ENCODE data around the gene GGCT.
A peak's percentile ranks its signal among the peaks of the same experiment; 100 is the strongest.
"Not testable (repeated sequence)": the region's sequence is repeated elsewhere in the genome, so short reads cannot be mapped to it uniquely, and the experiment has no call there.

GGCT gene

DNA sequence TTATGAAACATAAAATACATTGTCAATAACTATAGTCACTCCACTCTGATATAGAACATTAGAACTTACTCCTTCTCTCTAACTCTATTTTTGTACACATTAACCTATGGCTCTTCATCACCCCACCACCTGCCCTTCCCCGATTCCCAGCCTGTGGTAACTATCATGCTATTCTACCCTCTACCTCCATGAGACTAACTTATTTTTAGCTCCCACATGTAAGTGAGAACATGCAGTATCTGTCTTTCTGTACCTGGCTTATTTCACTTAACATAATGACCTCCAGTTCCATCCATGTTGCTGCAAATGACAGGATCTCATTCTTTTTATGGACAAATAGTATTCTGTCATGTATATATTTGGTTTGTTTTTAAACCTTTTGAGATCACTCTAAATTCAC lies 17.3 kb downstream of the GGCT start:
- Histone ChIP-seq H2AFZ (ENCODE audit: low read depth, low read length) (no peak overlapping the region), H3K4me3 (ENCODE audit: low read length) (no peak overlapping the region), H3K9me3 (ENCODE audit: low read length) (no peaks in the 10 kb centered on the region), H3K36me3 (ENCODE audit: insufficient read depth, low read length) (no peaks in the 10 kb centered on the region), H3K4me1 (ENCODE audit: insufficient read depth, low read length) (no peaks in the 10 kb centered on the region), H3K27me3 (ENCODE audit: insufficient read depth, low read length) (peaks cover 2% of the 10 kb centered on the region)

DNA sequence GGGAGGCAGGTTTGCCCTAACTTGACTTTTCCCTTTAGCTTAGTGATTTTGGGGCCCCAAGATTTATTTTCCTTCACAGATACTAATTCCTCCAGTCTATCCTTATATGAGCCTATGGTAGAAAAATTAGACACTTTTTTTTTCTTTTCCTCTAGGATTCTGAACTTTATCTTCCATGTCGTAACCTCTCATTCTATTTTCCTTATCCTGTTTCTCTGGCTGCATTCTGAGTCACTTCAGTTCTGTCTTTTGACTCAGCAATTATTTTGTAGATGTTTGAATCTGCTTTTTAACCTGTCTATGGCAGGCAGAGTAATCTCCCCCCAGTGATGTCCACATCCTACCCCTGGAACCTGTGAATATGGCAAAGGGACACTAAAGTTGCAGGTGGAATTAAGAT lies 19.0 kb downstream of the GGCT start:
- Histone ChIP-seq H3K9me3 (ENCODE audit: low read length) (no peaks in the 10 kb centered on the region), H3K36me3 (ENCODE audit: insufficient read depth, low read length) (no peaks in the 10 kb centered on the region), H3K27me3 (ENCODE audit: insufficient read depth, low read length) (peaks cover 6% of the 10 kb centered on the region), H2AFZ (ENCODE audit: low read depth, low read length) (no peak overlapping the region), H3K4me3 (ENCODE audit: low read length) (no peak overlapping the region), H3K4me1 (ENCODE audit: insufficient read depth, low read length) (no peaks in the 10 kb centered on the region)

DNA sequence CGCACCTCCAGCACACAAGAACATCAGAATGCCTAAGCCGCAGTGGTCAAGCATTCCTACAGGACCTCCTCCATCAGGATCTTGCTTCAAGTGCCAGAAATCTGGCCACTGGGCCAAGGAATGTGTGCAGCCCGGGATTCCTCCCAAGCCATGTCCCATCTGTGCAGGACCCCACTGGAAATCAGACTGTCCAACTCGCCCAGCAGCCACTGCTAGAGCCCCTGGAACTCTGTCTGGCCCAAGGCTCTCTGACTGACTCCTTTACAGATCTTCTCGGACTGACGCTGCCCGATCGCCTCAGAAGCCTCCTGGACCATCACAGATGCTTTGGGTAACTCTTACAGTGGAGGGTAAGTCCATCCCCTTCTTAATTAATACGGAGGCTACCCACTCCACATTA lies 23.2 kb downstream of the GGCT start:
- H3K36me3 ChIP-seq (ENCODE audit: insufficient read depth, low read length); H3K9me3 ChIP-seq (ENCODE audit: low read length); H3K4me1 ChIP-seq (ENCODE audit: insufficient read depth, low read length); H2AFZ ChIP-seq (ENCODE audit: low read depth, low read length); H3K4me3 ChIP-seq (ENCODE audit: low read length); H3K27me3 ChIP-seq (ENCODE audit: insufficient read depth, low read length): not testable (repeated sequence)

DNA sequence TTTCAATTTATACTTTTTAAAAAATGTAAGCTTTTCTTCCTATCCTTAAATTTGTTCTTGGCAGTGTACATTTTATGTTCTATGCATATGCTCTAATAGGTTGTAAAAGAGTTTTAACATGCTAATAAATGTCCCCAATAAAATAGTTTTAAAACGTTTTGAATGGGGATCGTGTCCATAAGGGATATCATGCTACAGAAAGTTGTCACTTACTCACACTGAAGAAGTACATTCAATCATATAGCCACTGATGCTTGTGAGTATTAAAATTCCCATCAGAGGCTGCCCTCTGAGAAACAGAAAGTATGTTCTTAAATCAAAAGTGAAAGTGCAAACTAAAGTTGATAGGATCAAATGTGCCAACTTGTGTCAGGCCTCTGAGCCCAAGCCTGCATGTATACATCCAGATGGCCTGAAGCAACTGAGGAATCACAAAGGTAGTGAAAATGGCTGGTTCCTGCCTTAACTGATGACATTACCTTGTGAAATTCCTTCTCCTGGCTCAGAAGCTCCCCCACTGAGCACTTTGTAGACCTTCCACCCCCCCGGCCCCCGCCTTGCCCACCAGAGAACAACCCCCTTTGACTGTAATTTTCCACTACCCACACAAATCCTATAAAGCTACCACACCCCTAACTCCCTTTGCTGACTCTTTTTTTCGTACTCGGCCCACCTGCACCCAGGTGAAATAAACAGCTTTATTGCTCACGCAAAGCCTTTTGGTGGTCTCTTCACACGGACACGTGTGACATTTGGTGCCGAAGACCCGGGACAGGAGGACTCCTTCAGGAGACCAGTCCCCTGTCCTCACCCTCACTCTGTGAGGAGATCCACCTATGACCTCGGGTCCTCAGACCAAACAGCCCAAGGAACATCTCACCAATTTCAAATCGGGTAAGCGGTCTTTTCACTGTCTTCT lies 25.2 kb downstream of the GGCT start:
- Histone ChIP-seq H3K9me3 (ENCODE audit: low read length) (no peaks in the 10 kb centered on the region), H3K27me3 (ENCODE audit: insufficient read depth, low read length) (peaks cover 9% of the 10 kb centered on the region), H3K4me1 (ENCODE audit: insufficient read depth, low read length) (peaks cover 9% of the 10 kb centered on the region), H3K36me3 (ENCODE audit: insufficient read depth, low read length) (no peaks in the 10 kb centered on the region), H2AFZ (ENCODE audit: low read depth, low read length) (peak overlapping the region; percentile 90), H3K4me3 (ENCODE audit: low read length) (peak overlapping the region; percentile 65)

DNA sequence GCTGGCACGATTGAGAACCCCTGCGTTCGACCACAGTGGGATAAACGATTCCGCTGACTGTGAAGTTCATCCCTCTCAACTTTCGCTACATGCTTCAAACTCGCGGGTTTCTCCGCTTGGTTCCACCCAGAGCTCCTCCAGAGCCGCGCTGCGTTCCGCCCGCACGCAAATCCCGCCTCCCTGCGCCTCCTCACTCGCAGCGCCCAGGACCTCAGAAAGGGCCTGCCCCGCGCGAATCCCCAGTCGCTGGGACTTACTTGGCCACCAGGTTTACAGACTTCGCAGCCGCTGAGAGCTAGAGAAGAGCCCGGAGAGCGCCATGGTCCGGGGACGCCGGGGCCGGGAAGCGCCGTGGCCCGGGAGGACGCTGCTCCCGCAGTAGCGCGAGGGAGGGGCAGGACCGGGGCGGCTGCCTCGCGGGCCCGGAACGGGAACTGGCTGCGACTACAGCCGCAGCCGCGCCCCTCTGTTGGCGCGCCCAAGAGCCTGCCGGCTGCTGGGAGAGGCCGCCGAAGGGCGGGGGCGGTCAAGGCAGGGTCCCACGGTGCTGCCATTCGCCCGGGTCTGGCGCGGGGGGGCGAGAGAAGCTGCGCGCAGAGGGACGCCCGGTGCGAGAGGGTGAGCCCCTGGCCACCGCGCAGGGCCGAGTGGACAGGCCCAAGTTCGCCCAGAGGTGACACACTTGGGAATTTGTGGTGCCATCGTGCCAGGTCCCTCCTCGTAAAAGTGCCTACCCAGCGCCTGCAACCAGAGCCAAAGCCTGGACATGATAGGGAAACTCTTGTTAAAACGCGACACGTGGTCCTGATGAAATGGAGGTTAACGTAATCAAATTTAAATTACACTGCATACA lies 26.1 kb downstream of the GGCT start, which contains the start of gene NOD1:
TSS of gene NOD1 (minus strand) at position 436 of the 853 bp plus-strand sequence. CDS start 21,863 bp downstream, outside the sequence.
- peak within 1 kb of the TSS; percentile 90 for H2AFZ ChIP-seq (ENCODE audit: low read depth, low read length)
- H3K9me3 ChIP-seq (ENCODE audit: low read length): no peaks in the 10 kb centered on the region
- no peaks in the 10 kb centered on the region for H3K36me3 ChIP-seq (ENCODE audit: insufficient read depth, low read length)
- peak within 1 kb of the TSS; percentile 65 for H3K4me3 ChIP-seq (ENCODE audit: low read length)
- H3K4me1 ChIP-seq (ENCODE audit: insufficient read depth, low read length): peaks cover 9% of the 10 kb centered on the region
- H3K27me3 ChIP-seq (ENCODE audit: insufficient read depth, low read length): peaks cover 9% of the 10 kb centered on the region

DNA sequence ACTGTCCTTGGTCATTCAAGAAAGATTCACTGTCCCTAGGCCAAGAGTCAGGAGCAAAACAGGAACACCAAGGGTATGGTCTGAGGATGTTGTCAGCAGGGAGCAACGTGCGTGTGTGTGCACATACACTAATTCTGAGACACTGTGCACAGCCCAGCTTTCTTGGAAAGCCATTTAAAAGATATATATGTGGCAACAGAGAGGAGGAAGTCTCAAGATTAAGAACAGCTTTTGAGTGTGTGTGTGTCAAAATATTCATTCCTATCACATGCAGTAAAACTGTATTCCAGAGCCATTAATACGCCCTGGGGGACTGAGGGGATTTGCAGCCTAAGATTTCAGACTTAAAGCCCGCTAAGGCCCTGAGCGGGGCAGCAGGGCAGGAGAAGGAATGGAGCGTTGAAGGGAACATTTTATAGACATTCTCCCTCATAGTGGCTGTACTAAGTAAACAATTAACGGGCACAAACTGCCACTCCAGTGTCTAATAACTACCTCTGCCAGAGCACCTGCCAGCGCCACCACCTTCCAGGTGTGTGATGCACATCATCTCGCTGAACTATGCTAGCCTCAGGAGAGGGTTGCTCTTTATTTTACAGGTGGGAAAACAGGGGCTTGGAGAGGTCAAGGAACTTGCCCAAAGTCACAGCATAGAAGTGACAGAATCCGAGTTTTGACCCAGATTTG lies 28.0 kb downstream of the GGCT start:
- no peak overlapping the region for H3K4me3 ChIP-seq (ENCODE audit: low read length)
- H3K9me3 ChIP-seq (ENCODE audit: low read length): no peaks in the 10 kb centered on the region
- peaks cover 5% of the 10 kb centered on the region for H3K27me3 ChIP-seq (ENCODE audit: insufficient read depth, low read length)
- H3K4me1 ChIP-seq (ENCODE audit: insufficient read depth, low read length): peaks cover 12% of the 10 kb centered on the region
- H2AFZ ChIP-seq (ENCODE audit: low read depth, low read length): no peak overlapping the region
- no peaks in the 10 kb centered on the region for H3K36me3 ChIP-seq (ENCODE audit: insufficient read depth, low read length)

DNA sequence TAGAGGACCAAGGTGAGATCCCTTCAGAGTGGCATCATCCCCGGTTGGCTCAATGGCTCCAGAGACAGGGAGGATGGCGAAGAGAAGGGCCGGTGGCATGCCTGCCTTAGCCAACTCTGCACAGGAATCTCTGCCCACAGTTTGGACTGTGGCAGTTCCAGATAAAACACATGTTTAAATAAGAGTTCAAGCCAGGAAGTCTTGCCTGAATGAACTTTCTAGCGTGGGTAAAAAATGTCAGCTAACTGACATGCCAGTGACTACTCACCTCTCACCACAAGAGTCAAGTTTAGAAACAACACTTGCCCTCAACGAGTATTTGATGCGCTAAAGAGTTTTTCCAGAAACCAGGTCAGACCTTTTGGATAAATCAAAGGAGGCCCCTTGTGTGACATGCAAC lies 29.0 kb downstream of the GGCT start:
- Histone ChIP-seq H2AFZ (ENCODE audit: low read depth, low read length) (no peak overlapping the region), H3K4me1 (ENCODE audit: insufficient read depth, low read length) (peaks cover 20% of the 10 kb centered on the region)

DNA sequence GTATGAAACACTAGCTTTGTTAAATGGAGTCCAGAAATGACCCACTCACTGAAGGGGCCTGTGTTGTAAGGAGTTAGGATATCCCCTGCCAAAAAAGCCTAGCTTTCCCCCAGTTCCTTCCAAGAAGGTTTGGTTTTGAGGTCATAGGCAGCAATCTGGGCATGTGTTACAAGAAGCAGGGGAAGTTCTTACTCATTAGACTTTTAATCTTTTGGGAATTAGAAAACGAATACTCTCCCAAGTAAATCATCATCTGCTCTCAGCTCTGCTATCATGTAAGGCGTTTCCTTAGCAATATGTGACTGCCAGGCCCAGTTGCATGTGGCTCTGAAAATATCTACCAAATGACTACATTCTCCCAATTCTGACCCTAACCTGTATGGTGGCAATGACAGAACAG lies 29.7 kb downstream of the GGCT start:
- Histone ChIP-seq H2AFZ (ENCODE audit: low read depth, low read length) (no peak overlapping the region), H3K4me1 (ENCODE audit: insufficient read depth, low read length) (peaks cover 20% of the 10 kb centered on the region), H3K4me3 (ENCODE audit: low read length) (no peak overlapping the region), H3K36me3 (ENCODE audit: insufficient read depth, low read length) (no peaks in the 10 kb centered on the region), H3K9me3 (ENCODE audit: low read length) (no peaks in the 10 kb centered on the region), H3K27me3 (ENCODE audit: insufficient read depth, low read length) (no peaks in the 10 kb centered on the region)

More for the DNA sequence above, 29.0 kb downstream of the GGCT start:
- Histone ChIP-seq H3K4me3 (ENCODE audit: low read length) (no peak overlapping the region), H3K9me3 (ENCODE audit: low read length) (no peaks in the 10 kb centered on the region), H3K36me3 (ENCODE audit: insufficient read depth, low read length) (no peaks in the 10 kb centered on the region), H3K27me3 (ENCODE audit: insufficient read depth, low read length) (peaks cover 2% of the 10 kb centered on the region)

DNA sequence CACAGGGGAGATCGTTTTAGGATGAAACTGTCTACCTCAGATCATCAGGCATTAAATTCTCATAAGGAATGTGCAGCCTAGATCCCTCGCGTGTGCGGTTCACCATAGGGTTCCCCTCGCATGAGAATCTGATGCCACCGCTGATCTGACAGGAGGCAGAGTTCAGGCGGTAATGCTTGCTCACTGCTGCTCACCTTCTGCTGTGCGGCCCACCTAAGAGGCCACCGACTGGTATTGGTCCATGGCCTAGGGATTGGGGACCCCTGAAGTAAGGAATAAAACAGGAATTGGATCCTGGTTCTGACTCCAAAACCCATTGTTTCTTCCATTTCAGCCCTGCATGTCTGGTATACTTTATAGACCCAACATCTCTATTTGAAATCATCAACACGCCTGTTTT lies 30.1 kb downstream of the GGCT start:
- Histone ChIP-seq H3K36me3 (ENCODE audit: insufficient read depth, low read length) (no peaks in the 10 kb centered on the region), H2AFZ (ENCODE audit: low read depth, low read length) (no peak overlapping the region), H3K4me3 (ENCODE audit: low read length) (no peak overlapping the region), H3K4me1 (ENCODE audit: insufficient read depth, low read length) (peaks cover 20% of the 10 kb centered on the region), H3K9me3 (ENCODE audit: low read length) (no peaks in the 10 kb centered on the region), H3K27me3 (ENCODE audit: insufficient read depth, low read length) (no peaks in the 10 kb centered on the region)

DNA sequence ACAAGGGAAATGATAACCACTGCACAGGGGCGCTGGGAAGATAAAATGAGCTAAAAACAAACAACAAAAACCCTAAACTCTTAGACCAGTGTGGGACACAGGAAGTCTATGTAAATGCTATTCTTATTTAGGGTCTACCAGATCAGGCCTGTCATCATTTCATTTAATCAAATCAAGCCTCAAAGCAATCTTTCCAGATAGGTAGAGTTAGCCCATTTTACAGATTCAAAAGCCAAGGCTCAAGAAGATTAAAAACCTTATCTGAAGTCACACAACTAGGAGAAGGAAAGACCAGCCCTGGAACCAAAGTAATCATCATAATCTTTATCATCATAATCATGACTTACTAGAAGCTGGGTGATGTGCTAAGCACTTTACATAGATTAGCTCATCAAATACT lies 30.7 kb downstream of the GGCT start:
- Histone ChIP-seq H3K27me3 (ENCODE audit: insufficient read depth, low read length) (no peaks in the 10 kb centered on the region), H3K4me1 (ENCODE audit: insufficient read depth, low read length) (peaks cover 18% of the 10 kb centered on the region), H3K36me3 (ENCODE audit: insufficient read depth, low read length) (no peaks in the 10 kb centered on the region), H2AFZ (ENCODE audit: low read depth, low read length) (no peak overlapping the region), H3K4me3 (ENCODE audit: low read length) (no peak overlapping the region), H3K9me3 (ENCODE audit: low read length) (no peaks in the 10 kb centered on the region)

DNA sequence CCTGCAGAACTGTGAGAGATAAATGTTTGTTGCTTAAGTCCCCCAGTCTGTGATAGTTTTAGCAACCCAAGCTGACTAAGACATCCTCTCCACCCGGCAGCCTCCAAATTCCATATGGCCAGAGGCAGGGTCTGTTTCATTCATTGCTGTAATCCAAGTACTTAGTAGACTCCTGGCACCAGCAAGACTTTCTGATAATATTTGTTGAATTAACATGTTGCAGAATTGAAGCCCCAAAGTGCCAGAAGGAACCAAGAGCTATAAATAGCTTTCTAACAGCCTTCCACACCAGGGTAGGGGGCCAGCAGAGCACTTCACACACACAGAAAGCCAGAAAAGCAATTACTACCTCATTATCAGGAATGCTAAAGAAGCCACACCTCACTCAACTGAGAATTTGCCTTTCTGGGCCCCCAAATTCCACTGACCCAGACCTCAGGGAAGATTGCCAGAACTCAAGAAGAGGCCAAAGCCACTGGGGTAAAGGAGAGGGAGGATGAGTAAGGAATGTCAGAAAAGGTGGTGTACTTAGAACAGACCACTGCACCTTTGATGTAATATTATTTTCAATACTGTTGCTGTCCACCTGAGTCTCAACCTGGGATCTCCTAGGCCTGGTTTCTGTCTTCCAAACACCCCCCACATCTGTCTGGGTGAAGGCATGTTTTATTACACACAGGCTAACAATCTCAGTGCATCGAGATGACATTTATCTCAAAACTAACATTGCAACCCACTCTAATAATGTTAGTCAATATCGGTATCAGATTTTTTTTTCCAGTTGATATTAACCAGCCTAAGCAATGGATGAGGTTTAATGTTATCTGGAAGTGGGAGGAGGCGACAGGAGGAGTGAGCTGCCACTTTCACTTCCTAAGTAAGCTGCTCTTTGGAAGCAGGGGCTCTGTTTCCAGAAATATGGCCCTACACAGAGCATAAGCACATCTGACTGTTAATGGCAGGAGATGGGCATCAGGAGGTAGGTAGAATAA lies 31.5 kb downstream of the GGCT start:
- H3K36me3 ChIP-seq (ENCODE audit: insufficient read depth, low read length): no peaks in the 10 kb centered on the region
- no peak overlapping the region for H2AFZ ChIP-seq (ENCODE audit: low read depth, low read length)
- H3K27me3 ChIP-seq (ENCODE audit: insufficient read depth, low read length): no peaks in the 10 kb centered on the region
- no peaks in the 10 kb centered on the region for H3K9me3 ChIP-seq (ENCODE audit: low read length)
- H3K4me1 ChIP-seq (ENCODE audit: insufficient read depth, low read length): peaks cover 21% of the 10 kb centered on the region
- no peak overlapping the region for H3K4me3 ChIP-seq (ENCODE audit: low read length)
